ENCODE results near the gene SFSWAP.

GRCh38 chr12:131845121-131845520 is 134.2 kb downstream of the SFSWAP start:
- TF ChIP-seq, protein P1, sequence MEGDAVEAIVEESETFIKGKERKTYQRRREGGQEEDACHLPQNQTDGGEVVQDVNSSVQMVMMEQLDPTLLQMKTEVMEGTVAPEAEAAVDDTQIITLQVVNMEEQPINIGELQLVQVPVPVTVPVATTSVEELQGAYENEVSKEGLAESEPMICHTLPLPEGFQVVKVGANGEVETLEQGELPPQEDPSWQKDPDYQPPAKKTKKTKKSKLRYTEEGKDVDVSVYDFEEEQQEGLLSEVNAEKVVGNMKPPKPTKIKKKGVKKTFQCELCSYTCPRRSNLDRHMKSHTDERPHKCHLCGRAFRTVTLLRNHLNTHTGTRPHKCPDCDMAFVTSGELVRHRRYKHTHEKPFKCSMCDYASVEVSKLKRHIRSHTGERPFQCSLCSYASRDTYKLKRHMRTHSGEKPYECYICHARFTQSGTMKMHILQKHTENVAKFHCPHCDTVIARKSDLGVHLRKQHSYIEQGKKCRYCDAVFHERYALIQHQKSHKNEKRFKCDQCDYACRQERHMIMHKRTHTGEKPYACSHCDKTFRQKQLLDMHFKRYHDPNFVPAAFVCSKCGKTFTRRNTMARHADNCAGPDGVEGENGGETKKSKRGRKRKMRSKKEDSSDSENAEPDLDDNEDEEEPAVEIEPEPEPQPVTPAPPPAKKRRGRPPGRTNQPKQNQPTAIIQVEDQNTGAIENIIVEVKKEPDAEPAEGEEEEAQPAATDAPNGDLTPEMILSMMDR (IDR thresholded peaks at IDR 0.05) = no peak
- TF ChIP-seq POLR2A (IDR thresholded peaks at IDR 0.05) = no peak

Measured in tibial nerve (tissue), 3 donors.